Stimulated activated naive B cell treated with anti-CD40 and anti-IgM and Interleukin-4, amounts not matched to agents 10 μg/mL and 1 μg/mL and 100 μg/mL, for 72 hours (primary cell): Measurements from ENCODE around the gene RNU7-1.
"Not testable (repeated sequence)": the region's sequence is repeated elsewhere in the genome, so short reads cannot be mapped to it uniquely, and the experiment has no call there.

ENCODE experiments used
- ATAC-seq, 2 donors: fragments of 150-1000 bp; cut with Tn5 transposase; replicated peaks; 2 replicates each; pipeline ENCODE4 v1.10.0; 2021; ENCODE audit warnings: moderate library complexity in 1 of 2
- DNase-seq: peaks from one replicate; pipeline ENCODE4 v3.0.0; 2021
- H3K27ac Mint-ChIP-seq: one replicate; pipeline ENCODE4 v1.8.0; 2022; ENCODE audit warnings: mild to moderate bottlenecking, mixed read lengths
- H3K27me3 Mint-ChIP-seq, 2 donors: one replicate each; pipeline ENCODE4 v1.8.0; 2022; ENCODE audit warnings: mixed read lengths in 2 of 2
- H3K36me3 Mint-ChIP-seq, 2 donors: one replicate each; pipeline ENCODE4 v1.8.0; 2022; ENCODE audit warnings: mixed read lengths in 2 of 2, mild to moderate bottlenecking in 1 of 2
- H3K4me1 Mint-ChIP-seq, 2 donors: one replicate each; pipeline ENCODE4 v1.8.0; 2022; ENCODE audit warnings: mixed read lengths in 2 of 2, mild to moderate bottlenecking in 1 of 2
- H3K4me3 Mint-ChIP-seq, 2 donors: one replicate each; pipeline ENCODE4 v1.8.0; 2022; ENCODE audit warnings: mild to moderate bottlenecking in 2 of 2, mixed read lengths in 2 of 2, moderate library complexity in 1 of 2
- H3K9me3 Mint-ChIP-seq, 2 donors: one replicate each; pipeline ENCODE4 v1.8.0; 2022; ENCODE audit warnings: mixed read lengths in 2 of 2, mild to moderate bottlenecking in 1 of 2

Gene RNU7-1

DNA sequence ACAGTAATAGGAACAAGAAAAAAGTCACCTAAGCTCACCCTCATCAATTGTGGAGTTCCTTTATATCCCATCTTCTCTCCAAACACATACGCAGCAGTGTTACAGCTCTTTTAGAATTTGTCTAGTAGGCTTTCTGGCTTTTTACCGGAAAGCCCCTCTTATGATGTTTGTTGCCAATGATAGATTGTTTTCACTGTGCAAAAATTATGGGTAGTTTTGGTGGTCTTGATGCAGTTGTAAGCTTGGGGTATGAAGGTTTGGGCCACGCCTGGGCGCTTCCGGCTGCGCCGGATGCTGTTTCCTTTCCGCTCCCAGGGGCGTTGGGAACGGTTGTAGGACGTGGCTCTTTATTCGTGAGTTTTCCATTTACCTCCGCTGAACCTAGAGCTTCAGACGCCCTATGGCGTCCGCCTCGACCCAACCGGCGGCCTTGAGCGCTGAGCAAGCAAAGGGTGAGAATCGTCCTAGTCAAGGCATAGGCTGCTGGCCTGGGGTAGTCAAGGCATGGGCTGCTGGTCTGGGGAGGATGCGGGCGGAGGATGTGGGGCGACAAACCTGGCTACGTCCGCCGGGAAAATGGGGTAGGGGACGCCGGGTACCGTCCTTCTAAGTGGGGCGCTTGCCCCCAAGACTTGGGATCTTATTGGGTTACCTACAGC is at the start of gene RNU7-1, which contains the start of gene C12orf57:
Gene RNU7-1, plus strand, starts transcription at position 95 of the 659 bp plus-strand sequence.
Gene C12orf57, plus strand, starts transcription at position 301 of the 659 bp plus-strand sequence. Its CDS starts 100 bp downstream, at position 401.
- Mint-ChIP-seq H3K27ac (peak within 1 kb of the TSS; percentile 99), H3K36me3 (peaks cover 13 to 55% of the 10 kb centered on the region in 2 donors), H3K27me3 (peaks cover 0 to 5% of the 10 kb centered on the region in 2 donors), H3K4me3 (peak within 1 kb of the TSS; percentile 83 to 86), H3K9me3 (no peaks in the 10 kb centered on the region), H3K4me1 (peaks cover 60 to 80% of the 10 kb centered on the region in 2 donors)
- no peak for DNase-seq
- peak; percentile 77 for ATAC-seq

GRCh38 chr12:6894321-6894720 is 49.3 kb upstream of the RNU7-1 start:
- no peaks in the 10 kb centered on the region for H3K9me3 Mint-ChIP-seq
- no peak for ATAC-seq
- no peak overlapping the region for H3K4me3 Mint-ChIP-seq
- no peak for DNase-seq
- no peaks in the 10 kb centered on the region for H3K27me3 Mint-ChIP-seq
- H3K4me1 Mint-ChIP-seq = peaks cover 7 to 20% of the 10 kb centered on the region in 2 donors
- H3K27ac Mint-ChIP-seq = no peak overlapping the region
- no peaks in the 10 kb centered on the region for H3K36me3 Mint-ChIP-seq

- no peak for ATAC-seq
- Mint-ChIP-seq H3K4me1 (peaks cover 3 to 10% of the 10 kb centered on the region in 2 donors), H3K9me3 (no peaks in the 10 kb centered on the region), H3K27ac (no peak overlapping the region), H3K36me3 (no peaks in the 10 kb centered on the region), H3K27me3 (no peaks in the 10 kb centered on the region), H3K4me3 (no peak overlapping the region)
- no peak for DNase-seq
Observed at GRCh38 chr12:6896846-6897435, 46.7 kb upstream of the RNU7-1 start.

DNA sequence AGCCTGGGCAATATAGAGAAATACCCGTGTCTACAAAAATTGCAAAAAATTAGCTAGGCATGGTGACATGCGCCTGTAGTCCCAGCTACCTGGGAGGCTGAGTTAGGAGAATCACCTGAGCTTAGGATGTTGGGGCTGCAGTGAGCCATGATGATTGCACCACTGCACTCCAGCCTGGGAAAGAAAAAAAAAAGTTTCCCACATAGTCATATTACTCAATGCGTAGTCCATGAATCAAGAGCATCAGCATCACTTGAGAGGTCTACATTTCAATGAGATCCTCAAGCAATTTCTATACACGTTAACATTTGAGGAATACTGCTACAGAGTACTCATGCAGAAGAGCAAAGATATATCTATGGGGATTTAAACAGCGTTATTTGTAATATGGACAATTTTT is 44.2 kb upstream of the RNU7-1 start:
- no peaks in the 10 kb centered on the region for H3K9me3 Mint-ChIP-seq
- no peak for DNase-seq
- no peak for ATAC-seq
- no peak overlapping the region for H3K4me3 Mint-ChIP-seq
- H3K36me3 Mint-ChIP-seq = no peaks in the 10 kb centered on the region
- H3K4me1 Mint-ChIP-seq = peaks cover 3 to 15% of the 10 kb centered on the region in 2 donors
- H3K27ac Mint-ChIP-seq = no peak overlapping the region
- H3K27me3 Mint-ChIP-seq = no peaks in the 10 kb centered on the region

DNA sequence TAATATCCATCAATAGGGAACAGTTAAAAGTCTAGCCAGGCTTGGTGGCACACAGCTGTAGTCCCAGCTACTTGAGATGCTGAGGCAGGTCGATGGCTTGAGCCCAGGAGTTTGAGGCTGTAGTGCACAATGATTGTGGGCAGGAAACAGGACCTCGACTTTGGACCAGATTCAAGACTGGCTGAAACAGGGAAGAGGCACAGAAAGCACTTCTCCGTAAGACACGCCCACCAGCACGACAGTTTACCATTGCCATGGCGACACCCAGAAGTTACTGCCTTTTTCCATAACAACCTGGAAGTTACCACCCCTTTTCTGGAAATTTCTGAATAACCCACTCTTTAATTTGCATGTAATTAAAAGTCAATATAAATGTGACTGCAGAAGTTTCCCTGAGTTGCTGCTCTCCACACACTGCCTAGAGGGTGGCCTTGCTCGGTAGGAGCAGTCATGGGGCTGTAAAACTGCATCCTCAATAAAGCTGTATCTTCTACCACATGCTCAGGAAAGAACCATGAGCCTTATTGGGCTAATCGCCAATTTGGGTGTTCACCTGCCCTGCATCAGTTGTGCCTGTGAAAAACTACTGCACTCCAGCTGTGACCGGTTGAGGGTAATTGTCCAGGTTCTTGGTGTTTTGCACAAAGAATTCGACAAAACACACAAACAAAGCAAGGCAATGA is 43.6 kb upstream of the RNU7-1 start:
- peak in 1 of 2 donors; percentile 5 for ATAC-seq
- no peaks in the 10 kb centered on the region for H3K27me3 Mint-ChIP-seq
- H3K9me3 Mint-ChIP-seq = no peaks in the 10 kb centered on the region
- H3K27ac Mint-ChIP-seq = no peak overlapping the region
- no peak overlapping the region for H3K4me3 Mint-ChIP-seq
- H3K36me3 Mint-ChIP-seq = no peaks in the 10 kb centered on the region
- H3K4me1 Mint-ChIP-seq = peaks cover 3 to 15% of the 10 kb centered on the region in 2 donors
- DNase-seq = no peak

DNA sequence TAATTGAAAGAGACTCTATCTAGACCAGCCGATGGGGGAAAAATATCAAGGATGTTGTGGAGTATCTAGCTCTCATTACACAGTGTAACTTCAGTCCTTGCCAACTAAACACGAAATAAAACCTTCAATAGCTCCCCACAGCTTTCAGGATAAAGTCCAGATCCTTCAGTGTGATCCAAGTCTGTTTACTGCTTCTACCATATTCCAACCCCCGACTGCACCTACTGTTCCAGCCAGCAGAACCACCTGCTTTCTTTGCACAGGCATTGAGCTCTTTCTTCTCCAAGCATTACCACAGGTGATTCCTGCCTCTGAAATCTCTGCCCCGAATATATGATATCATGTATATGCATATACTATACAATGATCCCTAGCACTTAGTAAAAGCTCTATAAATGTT is 41.2 kb upstream of the RNU7-1 start:
- no peak for ATAC-seq
- Mint-ChIP-seq H3K4me3 (no peak overlapping the region), H3K27ac (no peak overlapping the region), H3K9me3 (no peaks in the 10 kb centered on the region), H3K36me3 (no peaks in the 10 kb centered on the region), H3K27me3 (no peaks in the 10 kb centered on the region), H3K4me1 (peaks cover 3 to 15% of the 10 kb centered on the region in 2 donors)
- DNase-seq = no peak

- Mint-ChIP-seq H3K36me3 (no peaks in the 10 kb centered on the region), H3K4me3 (no peak overlapping the region), H3K9me3 (no peaks in the 10 kb centered on the region), H3K4me1 (peaks cover 3 to 15% of the 10 kb centered on the region in 2 donors), H3K27ac (no peak overlapping the region), H3K27me3 (no peaks in the 10 kb centered on the region)
- ATAC-seq (no peak), DNase-seq (no peak)
Observed at GRCh38 chr12:6903722-6904121, 39.9 kb upstream of the RNU7-1 start.

DNA sequence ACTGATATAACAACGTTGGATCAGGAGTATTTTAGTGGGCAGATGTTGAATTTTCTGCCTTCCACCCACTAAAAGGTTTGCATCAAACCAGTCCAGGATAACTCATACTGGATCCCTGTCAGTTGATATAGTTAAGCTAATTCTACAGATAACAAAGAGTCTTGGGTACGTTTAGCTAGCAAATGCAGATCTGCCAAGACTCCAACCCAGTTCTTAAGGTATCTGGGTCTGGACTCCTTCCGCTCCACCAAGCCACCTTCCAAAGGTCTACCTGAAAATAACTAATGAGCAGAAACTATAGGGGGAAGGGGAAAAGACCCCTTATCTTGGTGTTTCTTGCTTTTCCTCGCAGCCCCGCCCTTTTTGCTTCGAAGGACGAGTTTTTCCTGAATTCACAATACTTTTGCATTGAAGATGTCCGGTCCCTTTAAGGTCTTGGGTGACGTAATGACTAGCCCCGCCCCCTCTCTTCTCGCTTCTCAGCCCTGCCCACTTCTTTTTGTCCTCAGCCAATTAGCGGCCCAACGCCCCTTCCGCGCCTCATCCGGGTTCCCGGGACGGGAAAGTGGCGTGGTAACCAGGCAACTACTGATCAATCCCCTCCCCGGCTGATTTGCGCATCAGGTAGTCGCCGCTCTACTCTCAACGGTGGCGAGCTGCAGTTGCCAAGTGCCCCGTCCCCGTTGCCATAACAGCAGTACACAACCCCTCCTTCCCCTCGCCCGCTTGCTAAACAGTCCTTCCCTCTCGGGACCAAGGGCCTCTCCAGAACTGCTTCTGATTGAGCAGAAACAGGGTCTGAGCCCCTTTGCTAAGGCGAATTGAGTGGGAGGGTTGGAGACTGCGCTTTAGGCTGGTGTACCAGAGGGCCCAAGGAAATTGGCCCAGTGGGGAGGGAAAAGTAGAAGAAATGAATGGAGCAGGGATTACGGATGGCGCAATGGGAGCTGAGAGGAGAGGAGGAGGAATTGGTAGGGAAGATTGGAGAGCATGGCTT is 39.0 kb upstream of the RNU7-1 start, which contains the start of gene LRRC23:
Gene LRRC23, plus strand, starts transcription at position 543 of the 997 bp plus-strand sequence. CDS start 812 bp downstream, outside the sequence.
- no peaks in the 10 kb centered on the region for H3K27me3 Mint-ChIP-seq
- no peak within 1 kb of the TSS for H3K4me3 Mint-ChIP-seq
- H3K36me3 Mint-ChIP-seq = no peaks in the 10 kb centered on the region
- peaks cover 2 to 12% of the 10 kb centered on the region in 2 donors for H3K4me1 Mint-ChIP-seq
- H3K9me3 Mint-ChIP-seq = no peaks in the 10 kb centered on the region
- no peak within 1 kb of the TSS for H3K27ac Mint-ChIP-seq
- peak; percentile 96 to 99 for ATAC-seq
- peak; percentile 95 for DNase-seq

- no peak overlapping the region for H3K27ac Mint-ChIP-seq
- no peak for DNase-seq
- H3K27me3 Mint-ChIP-seq = no peaks in the 10 kb centered on the region
- H3K9me3 Mint-ChIP-seq = no peaks in the 10 kb centered on the region
- no peaks in the 10 kb centered on the region for H3K36me3 Mint-ChIP-seq
- H3K4me3 Mint-ChIP-seq = no peak overlapping the region
- H3K4me1 Mint-ChIP-seq = peaks cover 0 to 5% of the 10 kb centered on the region in 2 donors
- ATAC-seq = no peak
Observed at GRCh38 chr12:6905414-6906040, 38.1 kb upstream of the RNU7-1 start.

GRCh38 chr12:6908141-6908540 is 35.5 kb upstream of the RNU7-1 start:
- not testable (repeated sequence) for ATAC-seq, H3K36me3 Mint-ChIP-seq, H3K27ac Mint-ChIP-seq, H3K27me3 Mint-ChIP-seq, H3K4me1 Mint-ChIP-seq, H3K4me3 Mint-ChIP-seq, DNase-seq, H3K9me3 Mint-ChIP-seq

DNA sequence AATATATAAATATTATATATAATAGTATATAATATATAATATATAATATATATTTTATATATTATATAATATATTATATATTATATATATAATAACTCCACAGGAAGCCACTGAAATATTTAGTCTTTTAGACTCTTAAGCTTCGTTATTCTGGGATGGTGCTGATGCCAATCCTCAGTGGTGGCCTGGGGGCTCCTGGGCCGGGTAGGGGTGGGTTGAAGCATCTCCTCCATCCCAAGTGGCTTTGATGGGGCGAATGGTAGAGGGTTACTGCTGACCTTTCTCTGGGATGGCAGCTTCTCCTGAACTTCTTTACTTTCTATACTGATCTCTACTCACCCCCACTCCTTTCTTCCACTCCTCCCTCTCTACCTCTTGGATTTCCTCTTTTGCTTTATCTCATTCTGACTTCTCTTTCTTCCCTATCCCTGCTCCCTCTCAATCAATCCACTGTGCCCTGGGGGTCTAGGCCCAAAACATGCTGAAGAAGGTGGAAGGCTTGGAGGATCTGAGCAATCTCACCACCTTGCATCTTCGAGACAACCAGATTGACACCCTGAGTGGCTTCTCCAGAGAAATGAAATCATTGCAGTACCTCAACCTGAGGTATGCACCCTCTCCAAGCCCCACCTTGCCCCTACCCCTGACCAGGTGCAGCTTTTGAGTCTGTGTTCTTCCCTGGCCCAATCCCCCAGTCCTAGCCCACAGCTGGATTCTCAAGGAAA is 34.0 kb upstream of the RNU7-1 start:
- no peak for ATAC-seq
- Mint-ChIP-seq H3K4me3 (no peak overlapping the region), H3K36me3 (no peaks in the 10 kb centered on the region), H3K9me3 (no peaks in the 10 kb centered on the region), H3K4me1 (peaks cover 0 to 8% of the 10 kb centered on the region in 2 donors), H3K27me3 (peaks cover 7 to 10% of the 10 kb centered on the region in 2 donors), H3K27ac (no peak overlapping the region)
- DNase-seq = no peak

- ATAC-seq (no peak), DNase-seq (no peak)
- H3K36me3 Mint-ChIP-seq = peaks cover 4 to 8% of the 10 kb centered on the region in 2 donors
- H3K4me3 Mint-ChIP-seq = peak overlapping the region in 1 of 2 donors; percentile 68
- H3K9me3 Mint-ChIP-seq = no peaks in the 10 kb centered on the region
- H3K27me3 Mint-ChIP-seq = peaks cover 7 to 10% of the 10 kb centered on the region in 2 donors
- H3K27ac Mint-ChIP-seq = no peak overlapping the region
- H3K4me1 Mint-ChIP-seq = peaks cover 13 to 18% of the 10 kb centered on the region in 2 donors
Observed at GRCh38 chr12:6912164-6912935, 31.3 kb upstream of the RNU7-1 start.
